ENCODE measurements around the gene KCNT2.

DNA sequence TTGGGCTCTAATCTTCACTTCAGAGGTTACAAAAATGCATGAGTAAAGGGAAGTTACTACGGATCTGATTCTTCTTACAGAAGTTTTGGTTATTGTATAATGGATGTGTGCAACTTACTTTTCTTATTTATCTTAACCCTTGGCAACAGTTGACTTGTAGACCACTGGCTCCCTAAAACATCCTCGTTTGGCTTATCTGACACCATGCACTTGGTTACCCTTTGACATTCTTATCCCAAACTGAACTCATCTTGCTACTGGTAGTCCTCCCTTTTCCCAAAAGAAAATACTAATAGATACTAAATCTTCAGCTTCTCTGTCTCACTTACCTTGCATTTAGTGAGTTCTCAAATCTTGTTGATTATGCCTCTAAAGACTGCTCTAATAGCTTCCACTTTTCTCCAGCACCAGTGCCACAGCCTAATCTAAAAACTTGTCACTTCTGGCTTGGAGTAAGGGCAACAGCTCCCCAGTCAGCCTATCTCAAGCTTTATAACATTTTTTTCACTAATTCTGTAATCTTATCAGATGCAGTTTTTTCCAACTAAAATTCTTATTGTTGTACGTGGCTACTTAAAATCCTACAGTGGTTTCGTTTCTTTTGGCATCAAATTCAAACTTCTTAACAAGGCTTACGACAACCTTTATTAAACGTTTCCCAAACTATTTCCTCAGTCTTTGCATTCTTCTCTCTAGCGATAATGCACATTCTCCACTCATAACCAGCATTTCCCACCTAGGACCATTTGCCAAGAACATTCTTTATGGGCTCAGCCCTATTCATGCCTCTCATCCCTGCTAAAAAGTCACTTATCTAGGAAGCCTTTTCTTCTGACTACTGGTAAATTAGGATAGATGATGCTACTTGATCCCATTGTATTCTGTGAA lies 204.2 kb downstream of the KCNT2 start:
- TF ChIP-seq, protein P1, sequence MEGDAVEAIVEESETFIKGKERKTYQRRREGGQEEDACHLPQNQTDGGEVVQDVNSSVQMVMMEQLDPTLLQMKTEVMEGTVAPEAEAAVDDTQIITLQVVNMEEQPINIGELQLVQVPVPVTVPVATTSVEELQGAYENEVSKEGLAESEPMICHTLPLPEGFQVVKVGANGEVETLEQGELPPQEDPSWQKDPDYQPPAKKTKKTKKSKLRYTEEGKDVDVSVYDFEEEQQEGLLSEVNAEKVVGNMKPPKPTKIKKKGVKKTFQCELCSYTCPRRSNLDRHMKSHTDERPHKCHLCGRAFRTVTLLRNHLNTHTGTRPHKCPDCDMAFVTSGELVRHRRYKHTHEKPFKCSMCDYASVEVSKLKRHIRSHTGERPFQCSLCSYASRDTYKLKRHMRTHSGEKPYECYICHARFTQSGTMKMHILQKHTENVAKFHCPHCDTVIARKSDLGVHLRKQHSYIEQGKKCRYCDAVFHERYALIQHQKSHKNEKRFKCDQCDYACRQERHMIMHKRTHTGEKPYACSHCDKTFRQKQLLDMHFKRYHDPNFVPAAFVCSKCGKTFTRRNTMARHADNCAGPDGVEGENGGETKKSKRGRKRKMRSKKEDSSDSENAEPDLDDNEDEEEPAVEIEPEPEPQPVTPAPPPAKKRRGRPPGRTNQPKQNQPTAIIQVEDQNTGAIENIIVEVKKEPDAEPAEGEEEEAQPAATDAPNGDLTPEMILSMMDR (IDR thresholded peaks at IDR 0.05), result no peak
- TF ChIP-seq POLR2A (IDR thresholded peaks at IDR 0.05), result no peak

Data from thyroid gland (tissue), 4 donors.